GM23338 (cell line): ENCODE data around the gene COMP. TPM values are rescaled to one million over a fixed set of nuclear protein-coding genes. Genes with fewer than 3 reads are reported as not detected.

ENCODE experiments used
- ATAC-seq: fragments of 200-7000 bp; cut with Tn5 transposase; 3 replicates; pipeline ENCODE4 v1.9.1; 2020
- DNase-seq: peaks from one replicate; pipeline ENCODE4 v3.0.0-alpha.2; 2015; ENCODE audit warnings: low spot score
- H2AFZ ChIP-seq: fragments of 200-600 bp; sonication (generic); 2 replicates; pipeline ENCODE4 v1.8.0; 2016; ENCODE audit warnings: antibody characterized with exemption, mild to moderate bottlenecking, moderate library complexity
- H3F3A ChIP-seq: fragments of 200-600 bp; sonication (generic); replicated peaks from 2 replicates; pipeline ENCODE4 v1.8.0; 2017; ENCODE audit warnings: antibody characterized with exemption, mixed run types, low read depth
- H3K27ac ChIP-seq: fragments of 200-600 bp; sonication (generic); 2 replicates; pipeline ENCODE4 v1.6.1; 2016; ENCODE audit warnings: low read depth
- H3K27me3 ChIP-seq: fragments of 200-600 bp; sonication (generic); 2 replicates; pipeline ENCODE4 v1.8.0; 2016; ENCODE audit warnings: mild to moderate bottlenecking, mixed run types, moderate library complexity; ENCODE audit not compliant: insufficient read depth
- H3K36me3 ChIP-seq: fragments of 200-600 bp; sonication (generic); 2 replicates; pipeline ENCODE4 v1.8.0; 2016; ENCODE audit warnings: mild to moderate bottlenecking; ENCODE audit not compliant: insufficient read depth
- H3K4me1 ChIP-seq: fragments of 200-600 bp; sonication (generic); 2 replicates; pipeline ENCODE4 v1.8.0; 2016; ENCODE audit warnings: mild to moderate bottlenecking, moderate library complexity; ENCODE audit not compliant: insufficient read depth
- H3K4me2 ChIP-seq: fragments of 200-600 bp; sonication (generic); 2 replicates; pipeline ENCODE4 v1.7.1; 2017; ENCODE audit warnings: mixed run types
- H3K4me3 ChIP-seq: fragments of 200-600 bp; sonication (generic); 2 replicates; pipeline ENCODE4 v1.6.1; 2016; ENCODE audit warnings: mixed run types
- H3K79me2 ChIP-seq: fragments of 200-600 bp; sonication (generic); replicated peaks from 2 replicates; pipeline ENCODE4 v1.8.0; 2017; ENCODE audit warnings: mild to moderate bottlenecking; ENCODE audit not compliant: insufficient read depth
- H3K9me2 ChIP-seq: fragments of 200-600 bp; sonication (generic); 2 replicates; pipeline ENCODE4 v1.8.0; 2017; ENCODE audit not compliant: insufficient read depth
- H4K20me1 ChIP-seq: fragments of 200-600 bp; sonication (generic); replicated peaks from 2 replicates; pipeline ENCODE4 v1.8.0; 2017; ENCODE audit warnings: mild to moderate bottlenecking; ENCODE audit not compliant: insufficient read depth
- H3K27ac Mint-ChIP-seq: 2 replicates; pipeline ENCODE4 v1.8.0; 2020; ENCODE audit warnings: inconsistent platforms, mild to moderate bottlenecking, moderate library complexity, mixed read lengths
- H3K27me3 Mint-ChIP-seq: 3 replicates; pipeline ENCODE4 v1.8.0; 2022; ENCODE audit warnings: low read depth, mild to moderate bottlenecking, moderate library complexity, mixed read lengths, inconsistent platforms; ENCODE audit not compliant: insufficient read depth, poor library complexity
- H3K36me3 Mint-ChIP-seq: 3 replicates; pipeline ENCODE4 v1.8.0; 2021; ENCODE audit warnings: low read depth, mild to moderate bottlenecking, inconsistent platforms, moderate library complexity, mixed read lengths
- H3K4me1 Mint-ChIP-seq: 3 replicates; pipeline ENCODE4 v1.8.0; 2020; ENCODE audit warnings: mild to moderate bottlenecking, inconsistent platforms, mixed read lengths
- H3K4me3 Mint-ChIP-seq: 3 replicates; pipeline ENCODE4 v1.8.0; 2021; ENCODE audit warnings: moderate library complexity, mild to moderate bottlenecking, inconsistent platforms, mixed read lengths
- H3K9me3 Mint-ChIP-seq: 3 replicates; pipeline ENCODE4 v1.8.0; 2020; ENCODE audit warnings: moderate library complexity, mild to moderate bottlenecking, inconsistent platforms, mixed read lengths
- CREB1 ChIP-seq: fragments of 250-450 bp; sonication (Bioruptor Pico); IDR thresholded peaks from 2 replicates; pipeline ENCODE4 v1.5.0; 2020; ENCODE audit warnings: low read depth, mild to moderate bottlenecking, moderate library complexity
- CTCF ChIP-seq, 2 experiments: fragments of 200-600 bp in 1 of 2; sonication (generic) in 1 of 2; conservative IDR thresholded peaks; 2 replicates each; pipeline versions ENCODE4 v1.5.1 to v1.6.1; 2016 to 2017; ENCODE audit warnings: antibody characterized with exemption in 2 of 2, low read depth in 2 of 2, mild to moderate bottlenecking in 2 of 2, moderate library complexity in 1 of 2
- ETS1 ChIP-seq: IDR thresholded peaks from 2 replicates; pipeline ENCODE4 v1.6.1; 2016; ENCODE audit warnings: antibody characterized with exemption
- EZH2 ChIP-seq: fragments of 200-600 bp; sonication (generic); IDR thresholded peaks from one replicate; pipeline ENCODE4 v1.8.0; 2017; ENCODE audit warnings: antibody characterized with exemption, mild to moderate bottlenecking, low read depth; ENCODE audit not compliant: unreplicated experiment
- EZH2phosphoT487 ChIP-seq: fragments of 200-600 bp; sonication (generic); IDR thresholded peaks from one replicate; pipeline ENCODE4 v1.8.1; 2018; ENCODE audit warnings: antibody characterized with exemption; ENCODE audit not compliant: unreplicated experiment
- JUNB ChIP-seq: IDR thresholded peaks from one replicate; pipeline ENCODE4 v1.6.1; 2016; ENCODE audit warnings: antibody characterized with exemption; ENCODE audit not compliant: unreplicated experiment
- NANOG ChIP-seq: IDR thresholded peaks from 2 replicates; pipeline ENCODE4 v1.6.1; 2016; ENCODE audit warnings: antibody characterized with exemption, borderline replicate concordance
- POLR2AphosphoS5 ChIP-seq: IDR thresholded peaks from 2 replicates; pipeline ENCODE4 v1.6.1; 2016; ENCODE audit warnings: antibody characterized with exemption, low read depth
- REST ChIP-seq: IDR thresholded peaks from one replicate; pipeline ENCODE4 v1.6.1; 2018; ENCODE audit warnings: antibody characterized with exemption; ENCODE audit not compliant: unreplicated experiment
- STAT1 ChIP-seq: IDR thresholded peaks from one replicate; pipeline ENCODE4 v1.6.1; 2016; ENCODE audit warnings: antibody characterized with exemption; ENCODE audit not compliant: unreplicated experiment
- ZNF114 ChIP-seq: fragments of 250-450 bp; sonication (Bioruptor Pico); IDR thresholded peaks from 2 replicates; pipeline ENCODE4 v1.5.0; 2020; ENCODE audit warnings: mild to moderate bottlenecking, moderate library complexity
- ZNF331 ChIP-seq: fragments of 250-450 bp; sonication (Bioruptor Pico); IDR thresholded peaks from 2 replicates; pipeline ENCODE4 v1.5.0; 2020; ENCODE audit warnings: low read depth, mild to moderate bottlenecking, moderate library complexity
- ZNF462 ChIP-seq: fragments of 250-450 bp; sonication (Bioruptor Pico); IDR thresholded peaks from 2 replicates; pipeline ENCODE4 v1.5.0; 2020; ENCODE audit warnings: mild to moderate bottlenecking, moderate library complexity
- polyA plus RNA-seq: library from polyadenylated mRNA; unstranded; fragments of >200 nt; fragmentation: Nextera tagmentation; extraction: Ambion mirVana; gene quantifications from 2 replicates; pipeline ENCODE4 v1.2.1, GENCODE V29; 2016
- total RNA-seq: library from RNA; depleted of rRNA; stranded (reverse); fragments of >200 nt; shearing (Covaris generic); gene quantifications from 2 replicates; pipeline ENCODE4 v1.2.3, GENCODE V29; 2014

The COMP gene
- total and polyA plus RNA-seq, 2 experiments from 2014 or later = 0.58 to 0.63 TPM

GRCh38 chr19:18756896-18757295 lies 34.2 kb downstream of the COMP start:
- no peaks in the 10 kb centered on the region for H3K79me2 ChIP-seq
- H2AFZ ChIP-seq = no peak overlapping the region
- H3K27me3 Mint-ChIP-seq = peaks cover 14% of the 10 kb centered on the region
- no peak overlapping the region for H3K4me3 Mint-ChIP-seq
- H3K36me3 ChIP-seq = no peaks in the 10 kb centered on the region
- ATAC-seq (no peak), DNase-seq (no peak)
- H3F3A ChIP-seq = no peaks in the 10 kb centered on the region
- H4K20me1 ChIP-seq = peaks cover 5% of the 10 kb centered on the region
- no peak overlapping the region for H3K27ac Mint-ChIP-seq
- TF ChIP-seq EZH2 (no peak), ZNF331 (CRISPR knock-in tag) (no peak), EZH2phosphoT487 (no peak), ETS1 (no peak), REST (no peak), JUNB (no peak), STAT1 (no peak), ZNF462 (CRISPR knock-in tag) (no peak), CTCF (conservative IDR thresholded peaks at IDR 0.05; ENCODE audit: low read depth in 2 of 2) (no peak), CREB1 (CRISPR knock-in tag) (no peak), POLR2AphosphoS5 (no peak), NANOG (no peak), ZNF114 (no peak)
- H3K4me2 ChIP-seq = no peak overlapping the region
- no peaks in the 10 kb centered on the region for H3K9me3 Mint-ChIP-seq
- H3K4me1 ChIP-seq = no peaks in the 10 kb centered on the region
- no peak overlapping the region for H3K4me3 ChIP-seq
- peaks cover 6% of the 10 kb centered on the region; the same call in 2 of the 3 replicates for H3K4me1 Mint-ChIP-seq
- H3K27me3 ChIP-seq = no peaks in the 10 kb centered on the region
- peaks cover 12% of the 10 kb centered on the region for H3K36me3 Mint-ChIP-seq
- H3K9me2 ChIP-seq = no peaks in the 10 kb centered on the region
- no peak overlapping the region for H3K27ac ChIP-seq
